ENCODE results near the gene DAB1.

GRCh38 chr1:57254022-57254421, 169.8 kb downstream of the DAB1 start:
- no peak for TF ChIP-seq CTCF (conservative IDR thresholded peaks at IDR 0.05 in 1 of 2, IDR thresholded peaks at IDR 0.05 in 1 of 2; ENCODE audit: extremely low read depth in 1 of 2, insufficient read depth in 1 of 2, low read depth in 1 of 2, low read length in 2 of 2)
- no peak for TF ChIP-seq EZH2 (IDR thresholded peaks at IDR 0.05; ENCODE audit: borderline replicate concordance, low read length)
